ENCODE measurements around the gene ABO.
A peak's percentile ranks its signal among the peaks of the same experiment; 100 is the strongest.
"Not testable (repeated sequence)": the region's sequence is repeated elsewhere in the genome, so short reads cannot be mapped to it uniquely, and the experiment has no call there.

ABO gene

GRCh38 chr9:133214276-133214675 lies 60.7 kb downstream of the ABO start:
- TF ChIP-seq SCRT2 (tag by site-specific recombination; IDR thresholded peaks at IDR 0.05): peak; percentile 63; the same call in 1 of the 2 replicates
- TF ChIP-seq ZNF335 (tag by site-specific recombination; conservative IDR thresholded peaks at IDR 0.05): peak; percentile 32; the same call in 1 of the 2 replicates
- 0 out of 2 replicates have a peak, but pooled peaks have one; percentile 15 for TF ChIP-seq ZNF366 (tag by site-specific recombination; conservative IDR thresholded peaks at IDR 0.05)

GRCh38 chr9:133210609-133211008 lies 64.4 kb downstream of the ABO start:
- H3K9me3 ChIP-seq (ENCODE audit: control insufficient read depth, insufficient read depth, low read depth, low read length): no peaks in the 10 kb centered on the region
- TF ChIP-seq ZNF350 (tag by site-specific recombination; IDR thresholded peaks at IDR 0.05) (no peak), ZNF571 (tag by site-specific recombination; IDR thresholded peaks at IDR 0.05) (no peak), ZNF169 (tag by site-specific recombination; IDR thresholded peaks at IDR 0.05) (no peak), KLF9 (tag by site-specific recombination; IDR thresholded peaks at IDR 0.05; ENCODE audit: low read depth) (no peak), ZNF677 (tag by site-specific recombination; IDR thresholded peaks at IDR 0.05) (no peak), REPIN1 (tag by site-specific recombination; IDR thresholded peaks at IDR 0.05; ENCODE audit: low read depth) (no peak), SP2 (tag by site-specific recombination; IDR thresholded peaks at IDR 0.05) (no peak), ZFHX2 (tag by site-specific recombination; conservative IDR thresholded peaks at IDR 0.05) (no peak), ZFP3 (tag by site-specific recombination; IDR thresholded peaks at IDR 0.05; ENCODE audit: low read depth) (no peak), ZNF623 (tag by site-specific recombination; IDR thresholded peaks at IDR 0.05) (no peak), ZNF26 (tag by site-specific recombination; IDR thresholded peaks at IDR 0.05) (no peak), HOXD13 (CRISPR knock-in tag; IDR thresholded peaks at IDR 0.05; ENCODE audit: borderline replicate concordance) (no peak), PBX3 (CRISPR knock-in tag; IDR thresholded peaks at IDR 0.05) (no peak), YY1 (tag by site-specific recombination; IDR thresholded peaks at IDR 0.05) (no peak), SCRT2 (tag by site-specific recombination; IDR thresholded peaks at IDR 0.05) (no peak)
- no peaks in the 10 kb centered on the region for H3K36me3 ChIP-seq (ENCODE audit: control insufficient read depth in 2 of 2, insufficient read depth in 1 of 2, low read length in 2 of 2)
- POLR2A ChIA-PET: no interaction called here
- H3K4me3 ChIP-seq (ENCODE audit: low read depth, low read length): no peak overlapping the region
- no peaks in the 10 kb centered on the region for H3K4me1 ChIP-seq (ENCODE audit: control insufficient read depth, insufficient read depth, low read length)
- H3K27ac ChIP-seq (ENCODE audit: extremely low read depth, low read depth, low read length): no peak overlapping the region
- CTCF ChIA-PET: no interaction called here

More at GRCh38 chr9:133214276-133214675, 60.7 kb downstream of the ABO start:
- POLR2A ChIA-PET: interaction anchor here (0.6 kb wide), 1 partner anchor 141 kb away, joined by 5 read pairs; no protein-coding TSS in a partner anchor
- H3K4me1 ChIP-seq (ENCODE audit: control insufficient read depth, insufficient read depth, low read length); H3K4me3 ChIP-seq (ENCODE audit: low read depth, low read length); H3K27ac ChIP-seq (ENCODE audit: extremely low read depth, low read depth, low read length); H3K36me3 ChIP-seq (ENCODE audit: control insufficient read depth in 2 of 2, insufficient read depth in 1 of 2, low read length in 2 of 2); H3K9me3 ChIP-seq (ENCODE audit: control insufficient read depth, insufficient read depth, low read depth, low read length): not testable (repeated sequence)
- CTCF ChIA-PET: interaction anchor here (0.9 to 2.5 kb wide), 6 partner anchors 25 to 272 kb away, joined by 3 to 13 read pairs (median 6); no protein-coding TSS in a partner anchor

GRCh38 chr9:133210202-133210532 lies 64.8 kb downstream of the ABO start:
- Histone ChIP-seq H3K4me1 (ENCODE audit: control insufficient read depth, insufficient read depth, low read length) (no peaks in the 10 kb centered on the region), H3K4me3 (ENCODE audit: low read depth, low read length) (no peak overlapping the region), H3K36me3 (ENCODE audit: control insufficient read depth in 2 of 2, insufficient read depth in 1 of 2, low read length in 2 of 2) (no peaks in the 10 kb centered on the region), H3K27ac (ENCODE audit: extremely low read depth, low read depth, low read length) (no peak overlapping the region), H3K9me3 (ENCODE audit: control insufficient read depth, insufficient read depth, low read depth, low read length) (no peaks in the 10 kb centered on the region)
- ChIA-PET POLR2A (no interaction called here), CTCF (no interaction called here)
- no peak for TF ChIP-seq BCL11A (tag by site-specific recombination; IDR thresholded peaks at IDR 0.05; ENCODE audit: low read depth)
- no peak for TF ChIP-seq TRIM28 (IDR thresholded peaks at IDR 0.05; ENCODE audit: borderline replicate concordance, low read length)
- TF ChIP-seq ELK4 (IDR thresholded peaks at IDR 0.05; ENCODE audit: borderline replicate concordance, low read depth, low read length): no peak
- no peak for TF ChIP-seq BCL11B (tag by site-specific recombination; IDR thresholded peaks at IDR 0.05; ENCODE audit: low read depth)
- TF ChIP-seq ZNF785 (tag by site-specific recombination; IDR thresholded peaks at IDR 0.05): no peak
- TF ChIP-seq ZNF623 (tag by site-specific recombination; IDR thresholded peaks at IDR 0.05): no peak
- TF ChIP-seq ZNF2 (tag by site-specific recombination; IDR thresholded peaks at IDR 0.05): no peak
- no peak for TF ChIP-seq KLF10 (tag by site-specific recombination; IDR thresholded peaks at IDR 0.05)
- TF ChIP-seq FEZF1 (tag by site-specific recombination; IDR thresholded peaks at IDR 0.05): no peak

GRCh38 chr9:133209327-133210201 lies 65.4 kb downstream of the ABO start:
- H3K4me3 ChIP-seq (ENCODE audit: low read depth, low read length); H3K36me3 ChIP-seq (ENCODE audit: control insufficient read depth in 2 of 2, insufficient read depth in 1 of 2, low read length in 2 of 2); CTCF ChIA-PET; H3K27ac ChIP-seq (ENCODE audit: extremely low read depth, low read depth, low read length); POLR2A ChIA-PET; H3K9me3 ChIP-seq (ENCODE audit: control insufficient read depth, insufficient read depth, low read depth, low read length); H3K4me1 ChIP-seq (ENCODE audit: control insufficient read depth, insufficient read depth, low read length): not testable (repeated sequence)
